Stimulated activated naive CD4-positive, alpha-beta T cell (primary cell): ENCODE results near the gene PCBP3.
"Not testable (repeated sequence)": the region's sequence is repeated elsewhere in the genome, so short reads cannot be mapped to it uniquely, and the experiment has no call there.

Experiments
- DNase-seq, 6 experiments: peaks; one replicate each; lab custom pipeline; 2025; lab: John Stamatoyannopoulos, UW

PCBP3 gene

GRCh38 chr21:45893740-45894449 is 250.4 kb downstream of the PCBP3 start:
- DNase-seq = no peak

GRCh38 chr21:45894450-45894825 is 250.9 kb downstream of the PCBP3 start:
- DNase-seq = no peak

DNA sequence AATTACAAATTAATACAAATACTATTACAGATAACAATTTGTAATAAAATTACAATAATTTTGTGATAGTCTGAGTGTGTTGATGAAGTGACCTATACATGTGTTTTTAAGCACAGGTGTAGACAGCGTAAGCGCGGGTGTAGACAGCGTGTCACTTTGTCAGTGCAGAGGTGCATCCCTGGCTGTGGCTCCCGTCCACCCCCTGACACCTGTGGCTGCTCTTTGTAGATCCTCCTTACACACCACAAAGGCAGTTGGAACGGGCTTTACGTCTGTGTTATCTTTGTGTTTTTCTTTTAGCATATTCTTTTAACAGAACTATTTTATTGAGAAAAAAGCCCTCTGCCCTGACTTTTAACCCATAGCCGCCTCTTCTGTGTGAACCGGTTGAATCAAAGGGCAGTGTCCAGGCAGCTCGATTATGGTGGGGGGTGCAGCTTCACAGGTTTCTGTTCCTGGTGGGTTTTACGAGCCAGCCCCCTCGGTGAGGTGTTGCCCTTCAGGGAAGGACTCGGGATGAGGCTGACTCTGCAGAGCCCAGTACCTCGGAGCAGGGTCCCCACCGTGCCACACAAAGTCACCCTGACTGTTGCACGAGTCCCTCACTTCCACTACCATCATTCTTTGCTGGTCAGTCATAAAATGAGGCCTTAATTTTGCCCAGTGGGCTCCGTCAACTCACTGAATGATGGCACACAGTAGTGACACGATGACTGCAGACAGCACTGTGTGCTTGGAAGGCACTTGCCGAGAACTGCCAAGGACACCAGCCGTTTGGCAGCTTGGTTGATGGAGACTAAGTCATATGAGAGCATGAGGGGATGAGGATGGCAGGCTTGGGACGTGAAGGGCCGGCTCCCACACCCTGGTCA is 251.6 kb downstream of the PCBP3 start:
- no peak for DNase-seq

DNA sequence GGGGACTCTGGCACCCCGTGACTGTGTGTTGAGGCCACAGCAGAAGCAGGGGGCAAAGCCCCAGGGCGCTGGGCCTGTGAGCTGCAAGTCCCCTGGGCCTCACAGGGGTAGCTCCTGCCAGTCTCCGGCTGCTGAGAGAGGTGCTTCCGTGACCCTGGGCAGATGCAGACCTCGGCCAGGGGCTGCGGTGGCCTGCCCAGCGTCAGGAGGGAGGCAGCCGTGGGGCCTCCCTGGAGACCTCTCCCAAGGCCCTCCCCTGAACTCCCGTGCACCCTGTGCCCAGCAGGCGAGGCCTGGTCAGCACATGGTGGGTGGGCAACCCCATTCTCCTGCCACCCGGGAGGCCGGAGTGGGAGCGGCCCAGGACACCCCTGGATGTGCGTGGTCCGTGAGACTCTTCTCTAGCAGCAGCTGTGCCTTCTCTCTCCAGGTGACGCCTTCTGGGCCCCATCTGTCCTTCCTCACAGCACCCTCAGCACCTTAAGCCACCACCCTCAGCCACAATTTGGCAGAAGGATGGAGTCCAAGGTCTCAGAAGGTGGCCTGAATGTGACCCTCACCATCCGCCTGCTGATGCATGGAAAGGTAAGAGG is 252.3 kb downstream of the PCBP3 start:
- DNase-seq = no peak

- not testable (repeated sequence) for DNase-seq
Observed at GRCh38 chr21:45896431-45896830, 252.9 kb downstream of the PCBP3 start.

GRCh38 chr21:45897191-45898027 is 253.9 kb downstream of the PCBP3 start:
- no peak for DNase-seq

DNA sequence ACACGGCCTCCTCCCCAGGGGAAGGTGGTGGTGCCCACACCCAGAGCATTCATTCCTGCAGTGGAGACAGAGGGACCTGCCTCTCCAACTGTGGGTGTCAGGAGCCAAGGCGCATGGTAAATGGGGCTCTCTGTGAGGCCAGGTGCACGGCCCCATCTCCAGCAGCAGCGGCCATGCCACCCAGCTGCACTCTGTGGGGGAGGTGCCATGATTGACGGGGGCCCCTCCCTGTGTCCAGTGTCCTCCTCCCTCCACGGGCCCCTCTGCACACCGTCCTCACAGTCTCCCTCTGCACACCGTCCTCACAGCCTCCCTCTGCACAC is 254.5 kb downstream of the PCBP3 start:
- no peak for DNase-seq

DNA sequence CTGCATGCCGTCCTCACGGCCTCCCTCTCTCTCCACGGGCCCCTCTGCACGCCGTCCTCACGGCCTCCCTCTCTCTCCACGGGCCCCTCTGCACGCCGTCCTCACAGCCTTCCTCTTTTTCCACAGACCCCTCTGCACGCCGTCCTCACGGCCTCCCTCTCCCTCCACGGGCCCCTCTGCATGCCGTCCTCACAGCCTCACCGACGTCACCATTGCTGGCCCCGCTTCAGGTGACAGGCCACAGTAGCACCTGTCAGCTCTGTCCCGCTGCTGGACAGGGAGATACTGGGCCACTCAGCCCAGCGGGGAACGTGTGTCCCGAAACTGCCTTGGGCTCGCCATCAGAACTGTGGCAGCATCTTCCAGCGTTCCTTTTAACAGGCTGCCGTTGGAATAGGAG is 255.3 kb downstream of the PCBP3 start:
- no peak for DNase-seq

DNA sequence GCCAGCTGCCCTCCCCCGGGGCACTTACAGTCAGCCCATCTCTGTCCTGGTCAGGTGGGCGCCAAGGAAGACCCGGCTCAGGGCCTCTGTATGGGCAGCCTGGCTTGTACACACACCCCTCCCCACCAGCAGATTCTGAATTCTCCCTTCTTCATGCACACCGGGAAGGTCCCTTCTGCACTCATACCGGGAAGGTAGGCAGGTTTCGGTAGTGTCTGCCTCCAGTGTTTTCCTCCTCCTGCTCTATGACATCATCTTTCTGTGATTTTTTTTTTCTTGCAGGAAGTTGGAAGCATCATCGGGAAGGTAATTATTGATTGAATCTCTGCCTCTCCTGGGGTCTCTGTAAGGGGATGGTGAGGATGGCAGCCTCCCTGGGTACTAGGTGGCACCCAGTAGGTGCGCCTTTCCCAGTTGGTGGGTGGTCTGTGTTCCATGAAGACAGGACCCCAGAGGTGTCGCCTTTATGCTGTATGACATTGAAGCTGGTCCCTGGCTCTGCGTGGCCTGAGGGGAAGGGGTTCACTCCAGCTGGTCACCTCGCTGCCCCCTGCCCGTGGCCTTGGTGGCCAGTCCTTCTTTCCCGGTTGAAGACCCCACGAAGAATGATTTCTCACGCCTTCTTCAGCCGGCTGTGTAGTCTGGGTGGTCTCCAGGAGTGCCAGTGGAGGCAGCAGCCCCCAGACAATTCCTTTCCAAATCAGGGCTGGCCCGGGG is 255.9 kb downstream of the PCBP3 start:
- DNase-seq = no peak

GRCh38 chr21:45900034-45900868 is 256.7 kb downstream of the PCBP3 start:
- no peak for DNase-seq

DNA sequence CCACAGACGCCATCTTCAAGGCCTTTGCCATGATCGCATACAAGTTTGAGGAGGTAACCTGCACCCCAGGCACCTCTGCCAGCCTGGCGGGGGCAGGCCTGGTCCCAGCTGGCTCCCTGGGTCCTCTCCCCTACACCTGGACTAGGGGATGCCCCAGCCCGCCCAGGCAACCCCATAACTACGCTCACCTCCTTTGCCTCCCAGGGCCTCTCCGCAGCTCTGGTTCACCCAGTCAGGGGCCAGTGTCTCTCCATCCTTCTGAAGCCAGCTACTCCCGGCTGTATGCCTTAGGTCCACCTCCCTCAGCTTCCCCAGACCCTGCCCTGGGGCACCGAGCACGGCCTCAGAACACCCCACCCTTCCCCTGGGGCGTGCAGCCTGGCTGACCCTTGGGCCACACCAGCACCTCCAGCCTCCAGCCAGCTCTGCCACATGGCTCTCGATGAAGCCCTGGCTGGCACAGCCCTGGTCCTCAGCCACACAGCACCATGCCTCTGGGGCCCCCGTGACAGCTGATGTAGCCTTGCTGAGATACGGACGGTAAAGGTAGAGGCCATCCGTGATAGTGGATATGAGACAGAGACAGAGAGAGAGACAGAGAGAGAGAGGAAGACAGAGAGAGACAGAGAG is 257.7 kb downstream of the PCBP3 start:
- no peak for DNase-seq

GRCh38 chr21:45902292-45902995 is 258.9 kb downstream of the PCBP3 start:
- DNase-seq = no peak

- DNase-seq = no peak
Observed at GRCh38 chr21:45905196-45905595, 261.7 kb downstream of the PCBP3 start.

- no peak for DNase-seq
Observed at GRCh38 chr21:45906196-45906805, 262.8 kb downstream of the PCBP3 start.

DNA sequence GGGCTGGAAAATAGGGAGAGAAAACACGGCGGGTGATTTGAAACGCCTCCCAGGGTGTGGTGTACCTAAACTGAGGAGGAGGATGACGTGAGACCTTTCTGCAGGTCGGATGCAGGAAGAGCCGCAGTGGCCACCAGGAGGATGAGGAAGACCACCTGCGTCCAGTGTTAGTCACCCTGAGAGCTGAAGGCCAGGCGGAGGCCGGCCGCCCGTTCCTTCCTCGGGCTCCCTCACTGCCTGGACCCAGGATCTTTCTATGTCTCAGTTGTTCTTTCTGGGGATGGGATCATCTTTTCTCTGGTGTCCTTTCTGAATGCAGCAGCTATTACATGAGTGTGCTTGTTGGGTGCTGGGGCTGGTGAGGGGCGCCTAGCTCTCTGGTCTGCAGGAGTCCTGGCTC is 263.3 kb downstream of the PCBP3 start:
- no peak for DNase-seq

DNA sequence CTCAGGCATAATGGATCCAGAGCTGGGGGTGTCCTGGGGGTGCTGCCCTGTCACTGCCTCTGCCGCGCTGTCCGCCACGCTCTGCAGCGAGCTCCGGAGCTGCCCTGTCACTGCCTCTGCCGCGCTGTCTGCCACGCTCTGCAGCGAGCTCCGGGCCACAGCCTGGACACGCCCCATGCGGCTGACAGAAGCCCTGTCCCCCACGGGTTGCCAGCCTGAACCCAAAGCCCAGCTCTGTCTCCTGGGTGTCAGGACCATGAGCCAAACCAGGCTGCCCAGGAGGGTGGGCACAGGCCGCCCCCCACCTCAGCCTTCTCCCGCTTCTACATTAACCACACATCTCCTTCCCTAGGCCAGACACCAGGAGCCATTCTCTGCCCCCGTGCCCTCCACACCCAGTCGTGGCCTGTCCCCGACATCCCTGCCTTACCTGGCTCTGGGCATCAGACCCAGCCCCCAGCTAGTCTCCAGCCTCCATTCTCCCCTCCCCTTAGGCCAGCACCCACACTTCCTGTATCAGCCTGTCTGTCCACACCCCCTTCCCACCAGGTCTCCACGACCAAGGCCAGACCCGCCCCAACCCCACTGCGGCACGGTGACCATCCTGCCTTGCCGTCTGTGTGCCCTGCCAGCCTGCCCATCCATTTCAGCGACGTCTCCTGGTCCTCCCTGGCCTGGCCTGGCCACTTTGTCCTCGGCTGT is 265.2 kb downstream of the PCBP3 start:
- no peak for DNase-seq

- no peak for DNase-seq
Observed at GRCh38 chr21:45909238-45909988, 265.9 kb downstream of the PCBP3 start.

DNA sequence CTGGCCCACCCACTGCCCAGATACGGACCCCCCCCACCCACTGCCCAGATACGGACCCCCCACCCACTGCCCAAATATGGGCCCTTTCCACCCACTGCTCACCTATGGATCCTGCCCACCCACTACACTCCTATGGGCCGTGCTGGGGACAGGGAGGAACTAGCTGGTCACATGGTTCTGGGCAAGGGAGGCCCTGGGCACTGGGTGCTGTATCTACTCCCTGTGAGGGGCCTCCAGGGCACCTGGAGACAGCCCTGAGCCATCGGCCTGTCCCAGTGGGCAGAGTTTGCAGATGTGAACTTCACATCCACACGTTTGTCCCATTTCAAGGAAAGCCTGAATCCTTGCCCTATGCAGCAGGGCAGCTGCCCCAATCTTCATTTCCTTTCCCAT is 266.6 kb downstream of the PCBP3 start:
- no peak for DNase-seq
